ENCODE results near the gene UBTF. TPM values are rescaled to one million over a fixed set of nuclear protein-coding genes. Genes with fewer than 3 reads are reported as not detected.

UBTF gene
- total and polyA plus RNA-seq, 9 of the 15 experiments (the other 6 are each of a cell fraction or from before 2014, with no cell fraction given) = 1.2 to 113 (median 83.6) TPM

DNA sequence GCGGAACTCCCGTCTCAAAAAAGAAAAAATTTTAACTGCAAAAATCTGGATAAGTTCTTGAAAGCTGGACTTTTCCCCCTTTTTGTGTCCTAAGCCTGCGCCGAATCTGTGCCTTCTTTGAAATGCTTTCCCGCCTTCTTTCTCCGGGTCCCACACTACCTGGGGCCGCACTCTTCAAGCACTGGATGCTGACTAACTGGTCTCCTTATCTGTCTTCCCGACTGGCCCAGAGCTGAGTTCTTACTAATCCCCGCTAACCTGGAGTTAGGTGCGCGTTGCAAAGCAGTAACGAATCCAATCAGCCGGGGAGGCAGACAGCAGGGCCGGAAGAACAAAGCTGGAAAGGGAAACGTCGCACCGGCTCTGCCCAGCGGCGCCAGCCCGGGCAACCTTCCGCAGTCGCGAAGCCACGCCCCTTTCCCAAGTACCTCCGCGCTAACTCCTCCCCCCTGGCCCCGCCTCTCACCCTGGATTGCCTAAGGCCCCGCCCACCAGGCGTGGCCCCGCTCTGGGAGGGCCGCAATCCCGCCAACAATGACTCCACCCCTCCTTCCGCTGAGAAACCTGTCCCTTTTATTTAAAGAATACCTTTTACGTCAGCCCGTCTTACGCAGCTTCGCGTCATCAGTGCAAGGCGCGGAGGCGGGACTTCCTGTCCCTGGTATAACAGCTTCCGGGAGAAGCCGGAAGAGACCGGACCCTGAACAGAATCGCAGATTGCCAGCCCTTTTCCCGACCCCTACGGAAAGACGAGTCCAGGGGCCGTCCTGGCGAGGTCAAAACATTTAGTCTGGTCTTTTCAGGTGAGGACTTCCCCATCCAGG is 33.0 kb downstream of the UBTF start, which contains the start of gene TMUB2 (continued):
- TF ChIP-seq, protein P1, sequence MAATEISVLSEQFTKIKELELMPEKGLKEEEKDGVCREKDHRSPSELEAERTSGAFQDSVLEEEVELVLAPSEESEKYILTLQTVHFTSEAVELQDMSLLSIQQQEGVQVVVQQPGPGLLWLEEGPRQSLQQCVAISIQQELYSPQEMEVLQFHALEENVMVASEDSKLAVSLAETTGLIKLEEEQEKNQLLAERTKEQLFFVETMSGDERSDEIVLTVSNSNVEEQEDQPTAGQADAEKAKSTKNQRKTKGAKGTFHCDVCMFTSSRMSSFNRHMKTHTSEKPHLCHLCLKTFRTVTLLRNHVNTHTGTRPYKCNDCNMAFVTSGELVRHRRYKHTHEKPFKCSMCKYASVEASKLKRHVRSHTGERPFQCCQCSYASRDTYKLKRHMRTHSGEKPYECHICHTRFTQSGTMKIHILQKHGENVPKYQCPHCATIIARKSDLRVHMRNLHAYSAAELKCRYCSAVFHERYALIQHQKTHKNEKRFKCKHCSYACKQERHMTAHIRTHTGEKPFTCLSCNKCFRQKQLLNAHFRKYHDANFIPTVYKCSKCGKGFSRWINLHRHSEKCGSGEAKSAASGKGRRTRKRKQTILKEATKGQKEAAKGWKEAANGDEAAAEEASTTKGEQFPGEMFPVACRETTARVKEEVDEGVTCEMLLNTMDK (IDR thresholded peaks at IDR 0.05; ENCODE audit: borderline replicate concordance, insufficient read depth, low read depth, low read length, poor library complexity, severe bottlenecking) = no peak
- TF ChIP-seq SRSF7 (optimal IDR thresholded peaks at IDR 0.05; ENCODE audit: low read depth, low read length) (no peak), ZNF398 (CRISPR knock-in tag; IDR thresholded peaks at IDR 0.05) (no peak), MTA1 (IDR thresholded peaks at IDR 0.05; ENCODE audit: borderline replicate concordance) (no peak), ZNF217 (CRISPR knock-in tag; IDR thresholded peaks at IDR 0.05) (no peak), BRD4 (IDR thresholded peaks at IDR 0.05) (no peak), HCFC1 (IDR thresholded peaks at IDR 0.05; ENCODE audit: low read depth, low read length) (peak; percentile 59), FUS (optimal IDR thresholded peaks at IDR 0.05; ENCODE audit: low read depth, low read length) (no peak), TGIF2 (CRISPR knock-in tag; IDR thresholded peaks at IDR 0.05) (0 out of 2 replicates have a peak, but pooled peaks have one; percentile 36), FOXJ2 (tag; IDR thresholded peaks at IDR 0.05) (no peak), MTA2 (IDR thresholded peaks at IDR 0.05; ENCODE audit: low read depth) (no peak), DACH1 (IDR thresholded peaks at IDR 0.05; ENCODE audit: partially characterized antibody) (no peak), ARID2 (IDR thresholded peaks at IDR 0.05) (no peak), HMGN3 (IDR thresholded peaks at IDR 0.05; ENCODE audit: borderline replicate concordance, extremely low read depth, insufficient read length, low read depth, low read length) (peak; percentile 31), NRF1 (conservative IDR thresholded peaks at IDR 0.05 in 1 of 2, IDR thresholded peaks at IDR 0.05 in 1 of 2) (peak; percentile 85 to 87)
- TF ChIP-seq, protein P2, sequence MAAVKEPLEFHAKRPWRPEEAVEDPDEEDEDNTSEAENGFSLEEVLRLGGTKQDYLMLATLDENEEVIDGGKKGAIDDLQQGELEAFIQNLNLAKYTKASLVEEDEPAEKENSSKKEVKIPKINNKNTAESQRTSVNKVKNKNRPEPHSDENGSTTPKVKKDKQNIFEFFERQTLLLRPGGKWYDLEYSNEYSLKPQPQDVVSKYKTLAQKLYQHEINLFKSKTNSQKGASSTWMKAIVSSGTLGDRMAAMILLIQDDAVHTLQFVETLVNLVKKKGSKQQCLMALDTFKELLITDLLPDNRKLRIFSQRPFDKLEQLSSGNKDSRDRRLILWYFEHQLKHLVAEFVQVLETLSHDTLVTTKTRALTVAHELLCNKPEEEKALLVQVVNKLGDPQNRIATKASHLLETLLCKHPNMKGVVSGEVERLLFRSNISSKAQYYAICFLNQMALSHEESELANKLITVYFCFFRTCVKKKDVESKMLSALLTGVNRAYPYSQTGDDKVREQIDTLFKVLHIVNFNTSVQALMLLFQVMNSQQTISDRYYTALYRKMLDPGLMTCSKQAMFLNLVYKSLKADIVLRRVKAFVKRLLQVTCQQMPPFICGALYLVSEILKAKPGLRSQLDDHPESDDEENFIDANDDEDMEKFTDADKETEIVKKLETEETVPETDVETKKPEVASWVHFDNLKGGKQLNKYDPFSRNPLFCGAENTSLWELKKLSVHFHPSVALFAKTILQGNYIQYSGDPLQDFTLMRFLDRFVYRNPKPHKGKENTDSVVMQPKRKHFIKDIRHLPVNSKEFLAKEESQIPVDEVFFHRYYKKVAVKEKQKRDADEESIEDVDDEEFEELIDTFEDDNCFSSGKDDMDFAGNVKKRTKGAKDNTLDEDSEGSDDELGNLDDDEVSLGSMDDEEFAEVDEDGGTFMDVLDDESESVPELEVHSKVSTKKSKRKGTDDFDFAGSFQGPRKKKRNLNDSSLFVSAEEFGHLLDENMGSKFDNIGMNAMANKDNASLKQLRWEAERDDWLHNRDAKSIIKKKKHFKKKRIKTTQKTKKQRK (IDR thresholded peaks at IDR 0.05; ENCODE audit: borderline replicate concordance, low read depth, low read length) = 0 out of 2 replicates have a peak, but pooled peaks have one; percentile 39
- TF ChIP-seq, protein P3, sequence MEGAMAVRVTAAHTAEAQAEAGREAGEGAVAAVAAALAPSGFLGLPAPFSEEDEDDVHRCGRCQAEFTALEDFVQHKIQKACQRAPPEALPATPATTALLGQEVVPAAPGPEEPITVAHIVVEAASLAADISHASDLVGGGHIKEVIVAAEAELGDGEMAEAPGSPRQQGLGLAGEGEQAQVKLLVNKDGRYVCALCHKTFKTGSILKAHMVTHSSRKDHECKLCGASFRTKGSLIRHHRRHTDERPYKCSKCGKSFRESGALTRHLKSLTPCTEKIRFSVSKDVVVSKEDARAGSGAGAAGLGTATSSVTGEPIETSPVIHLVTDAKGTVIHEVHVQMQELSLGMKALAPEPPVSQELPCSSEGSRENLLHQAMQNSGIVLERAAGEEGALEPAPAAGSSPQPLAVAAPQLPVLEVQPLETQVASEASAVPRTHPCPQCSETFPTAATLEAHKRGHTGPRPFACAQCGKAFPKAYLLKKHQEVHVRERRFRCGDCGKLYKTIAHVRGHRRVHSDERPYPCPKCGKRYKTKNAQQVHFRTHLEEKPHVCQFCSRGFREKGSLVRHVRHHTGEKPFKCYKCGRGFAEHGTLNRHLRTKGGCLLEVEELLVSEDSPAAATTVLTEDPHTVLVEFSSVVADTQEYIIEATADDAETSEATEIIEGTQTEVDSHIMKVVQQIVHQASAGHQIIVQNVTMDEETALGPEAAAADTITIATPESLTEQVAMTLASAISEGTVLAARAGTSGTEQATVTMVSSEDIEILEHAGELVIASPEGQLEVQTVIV (CRISPR knock-in tag; IDR thresholded peaks at IDR 0.05; ENCODE audit: borderline replicate concordance) = no peak

Measured in K562 (cell line).